Measurements from ENCODE around the gene ATP10B. TPM values are rescaled to one million over a fixed set of nuclear protein-coding genes. Genes with fewer than 3 reads are reported as not detected.

ATP10B gene
- total and polyA plus RNA-seq, 10 of the 15 experiments (the other 5 are each of a cell fraction or from before 2014, with no cell fraction given) = not detected

GRCh38 chr5:160672521-160672920, 179.5 kb downstream of the ATP10B start:
- Histone ChIP-seq H3K9ac (ENCODE audit: control insufficient read depth, insufficient read depth, low read length) (no peak overlapping the region), H3K4me2 (ENCODE audit: control insufficient read depth, insufficient read depth) (no peak overlapping the region), H3K4me3 (no peak overlapping the region), H3K27ac (ENCODE audit: control insufficient read depth, insufficient read depth) (no peak overlapping the region), H3K27me3 (replicated peaks in 1 of 2; ENCODE audit: control insufficient read depth in 2 of 2, insufficient read depth in 2 of 2, low read length in 1 of 2) (no peaks in the 10 kb centered on the region; a peak in 1 of 4 replicates), H3K9me3 (replicated peaks; ENCODE audit: control insufficient read depth, insufficient read depth, low read length) (no peaks in the 10 kb centered on the region), H3K79me2 (ENCODE audit: control insufficient read depth, insufficient read depth, low read length) (no peaks in the 10 kb centered on the region), H4K20me1 (ENCODE audit: control insufficient read depth, insufficient read depth) (no peaks in the 10 kb centered on the region), H3K36me3 (ENCODE audit: control insufficient read depth in 2 of 2, insufficient read depth in 2 of 2, low read length in 1 of 2) (no peaks in the 10 kb centered on the region), H3K4me1 (ENCODE audit: control insufficient read depth, insufficient read depth, low read length) (no peaks in the 10 kb centered on the region), H2AFZ (ENCODE audit: control insufficient read depth, low read depth, low read length) (no peak overlapping the region)
- in situ Hi-C loops (cut with MboI) = no loop called here
- ChIA-PET POLR2A (no interaction called here), CTCF (interaction anchor here (0.7 kb wide), 2 partner anchors 32 to 180 kb away, joined by 3 to 5 read pairs; no protein-coding TSS in a partner anchor), RAD21 (ENCODE audit: unreplicated experiment) (no interaction called here), SMC1A (ENCODE audit: uncharacterized antibody, unreplicated experiment) (interaction anchor here (0.6 kb wide), 1 partner anchor 9 kb away, joined by 3 read pairs; no protein-coding TSS in a partner anchor)
- BruUV-seq (replicated peaks) = no TSS peak
- no peak for DNase-seq (ENCODE audit: low read depth, low spot score)
- intact Hi-C loops (cut with micrococcal nuclease; ENCODE audit: unreplicated experiment) = loop anchor here (10.0 kb wide), 1 partner anchor 168 kb away; no protein-coding TSS in a partner anchor
- WGBS (ENCODE audit: insufficient coverage, insufficient replicate concordance, low lambda C conversion rate, missing lambda C conversion rate) = 13% methylated on average over 2 of the region's 2 CpGs
- TF ChIP-seq BCL3 (IDR thresholded peaks at IDR 0.05; ENCODE audit: borderline replicate concordance, insufficient read depth, low read depth, low read length, poor library complexity, severe bottlenecking) = no peak
- TF ChIP-seq SIN3A (IDR thresholded peaks at IDR 0.05; ENCODE audit: low read depth, low read length) = no peak
- no peak for TF ChIP-seq CEBPZ (IDR thresholded peaks at IDR 0.05; ENCODE audit: low read depth, low read length)
- no peak for TF ChIP-seq WRNIP1 (IDR thresholded peaks at IDR 0.05; ENCODE audit: borderline replicate concordance, low read depth, low read length)
- no peak for TF ChIP-seq RCOR1 (conservative IDR thresholded peaks at IDR 0.05; ENCODE audit: low read depth, low read length)
- TF ChIP-seq DPF2 (IDR thresholded peaks at IDR 0.05) = no peak
- TF ChIP-seq KAT2A (conservative IDR thresholded peaks at IDR 0.05; ENCODE audit: control insufficient read depth, low read depth, low read length) = no peak
- TF ChIP-seq YY1 (IDR thresholded peaks at IDR 0.05; ENCODE audit: low read depth, low read length) = no peak
- no peak for TF ChIP-seq CBX5 (IDR thresholded peaks at IDR 0.05; ENCODE audit: low read depth)
- TF ChIP-seq MYC (IDR thresholded peaks at IDR 0.05; ENCODE audit: insufficient read depth, insufficient read length, insufficient replicate concordance, low read length, severe bottlenecking) = no peak
- ATAC-seq = no peak
- FAIRE-seq = no peak

Measured in GM12878 (cell line).